Loucy (cell line): Measurements from ENCODE around the gene CUL2.

Experiments
- H2AFZ ChIP-seq: fragments of 200-600 bp; sonication (generic); 2 replicates; pipeline ENCODE4 v1.6.0; 2016; ENCODE audit warnings: antibody characterized with exemption, mild to moderate bottlenecking, low read length, moderate library complexity
- H3F3A ChIP-seq: fragments of 200-600 bp; 2 replicates; pipeline ENCODE4 v1.6.0; 2016; ENCODE audit warnings: antibody characterized with exemption, low read depth, mild to moderate bottlenecking
- H3K27me3 ChIP-seq: fragments of 200-600 bp; sonication (generic); 2 replicates; pipeline ENCODE4 v1.6.1; 2014; ENCODE audit warnings: low read length, mild to moderate bottlenecking; ENCODE audit not compliant: insufficient read depth, poor library complexity, severe bottlenecking
- H3K36me3 ChIP-seq: fragments of 200-600 bp; sonication (generic); 2 replicates; pipeline ENCODE4 v1.6.1; 2016; ENCODE audit warnings: low read length; ENCODE audit not compliant: insufficient read depth
- H3K4me1 ChIP-seq: fragments of 200-600 bp; sonication (generic); 2 replicates; pipeline ENCODE4 v1.5.1; 2014; ENCODE audit warnings: low read length, mild to moderate bottlenecking; ENCODE audit not compliant: insufficient read depth, poor library complexity, severe bottlenecking
- H3K4me2 ChIP-seq: fragments of 200-600 bp; sonication (generic); 2 replicates; pipeline ENCODE4 v1.6.0; 2014; ENCODE audit warnings: antibody characterized with exemption, low read length, low read depth, mild to moderate bottlenecking; ENCODE audit not compliant: poor library complexity, severe bottlenecking
- H3K4me3 ChIP-seq: fragments of 200-600 bp; sonication (generic); 2 replicates; pipeline ENCODE4 v1.5.1; 2014; ENCODE audit warnings: low read length, mild to moderate bottlenecking, mixed read lengths; ENCODE audit not compliant: poor library complexity, severe bottlenecking
- H3K79me2 ChIP-seq: fragments of 200-600 bp; sonication (generic); 2 replicates; pipeline ENCODE4 v1.6.1; 2014; ENCODE audit warnings: low read length; ENCODE audit not compliant: insufficient read depth
- H3K9ac ChIP-seq: fragments of 200-600 bp; sonication (generic); 2 replicates; pipeline ENCODE4 v1.6.0; 2014; ENCODE audit warnings: mild to moderate bottlenecking, low read depth, low read length, moderate library complexity; ENCODE audit not compliant: poor library complexity, severe bottlenecking
- H3K9me2 ChIP-seq: fragments of 200-600 bp; sonication (generic); replicated peaks from 2 replicates; pipeline ENCODE4 v1.6.1; 2016; ENCODE audit warnings: low read depth, low read length, mixed read lengths
- H3K9me3 ChIP-seq: fragments of 200-600 bp; sonication (generic); 2 replicates; pipeline ENCODE4 v1.6.1; 2014; ENCODE audit warnings: mild to moderate bottlenecking, antibody characterized with exemption, low read length, low read depth; ENCODE audit not compliant: insufficient read depth
- H4K20me1 ChIP-seq: fragments of 200-600 bp; sonication (generic); 2 replicates; pipeline ENCODE4 v1.6.0; 2014; ENCODE audit warnings: antibody characterized with exemption, low read length, mild to moderate bottlenecking; ENCODE audit not compliant: insufficient read depth, poor library complexity, severe bottlenecking
- CTCF ChIP-seq: fragments of 200-600 bp; sonication (generic); conservative IDR thresholded peaks from 2 replicates; pipeline ENCODE4 v1.5.1; 2014; ENCODE audit warnings: mild to moderate bottlenecking, antibody characterized with exemption, low read length
- EZH2phosphoT487 ChIP-seq: fragments of 200-600 bp; IDR thresholded peaks from 2 replicates; pipeline ENCODE4 v1.6.1; 2018; ENCODE audit warnings: antibody characterized with exemption, mild to moderate bottlenecking, moderate library complexity, borderline replicate concordance

The CUL2 gene

GRCh38 chr10:34959321-34959720, 130.8 kb downstream of the CUL2 start:
- H4K20me1 ChIP-seq, result no peaks in the 10 kb centered on the region
- H3K36me3 ChIP-seq, result no peaks in the 10 kb centered on the region
- H3K9me2 ChIP-seq, result no peaks in the 10 kb centered on the region
- H2AFZ ChIP-seq, result no peak overlapping the region
- no peaks in the 10 kb centered on the region for H3F3A ChIP-seq
- H3K9me3 ChIP-seq, result no peaks in the 10 kb centered on the region
- H3K27me3 ChIP-seq, result no peaks in the 10 kb centered on the region
- 0 out of 2 replicates have a peak, but pooled peaks have one; percentile 9 for TF ChIP-seq CTCF
- TF ChIP-seq EZH2phosphoT487, result no peak
- H3K9ac ChIP-seq, result no peak overlapping the region
- H3K4me2 ChIP-seq, result no peak overlapping the region
- H3K4me3 ChIP-seq, result no peak overlapping the region
- H3K79me2 ChIP-seq, result no peaks in the 10 kb centered on the region
- peaks cover 4% of the 10 kb centered on the region for H3K4me1 ChIP-seq
